HEK293 (cell line): ENCODE data around the gene HYOU1.

ENCODE experiments used
- KLF16 ChIP-seq: fragments of 450-650 bp; formaldehyde crosslinking; IDR thresholded peaks from 2 replicates; pipeline ENCODE4 v1.5.1; 2017; ENCODE audit warnings: missing biosample characterization, missing genetic modification characterization
- KLF8 ChIP-seq: fragments of 450-650 bp; formaldehyde crosslinking; IDR thresholded peaks from 2 replicates; pipeline ENCODE4 v1.5.1; 2016; ENCODE audit warnings: missing biosample characterization, missing genetic modification characterization
- ZNF274 ChIP-seq, 2 experiments: fragments of 200-500 bp in 1 of 2; fragments of 450-650 bp in 1 of 2; sonication (Bioruptor generic) in 1 of 2; formaldehyde crosslinking in 1 of 2; IDR thresholded peaks; 2 replicates each; pipeline versions ENCODE4 v1.5.1 to v1.6.1; 2014 to 2016; ENCODE audit warnings: borderline replicate concordance in 1 of 2, inconsistent platforms in 1 of 2, low read length in 1 of 2, missing biosample characterization in 1 of 2, missing genetic modification characterization in 1 of 2
- ZNF433 ChIP-seq: fragments of 450-650 bp; formaldehyde crosslinking; IDR thresholded peaks from 2 replicates; pipeline ENCODE4 v1.5.1; 2016; ENCODE audit warnings: missing biosample characterization, missing genetic modification characterization, low read depth
- ZNF670 ChIP-seq: fragments of 450-650 bp; formaldehyde crosslinking; IDR thresholded peaks from 2 replicates; pipeline ENCODE4 v1.5.1; 2016; ENCODE audit warnings: missing biosample characterization, missing genetic modification characterization, low read depth
- ZNF707 ChIP-seq: fragments of 450-650 bp; formaldehyde crosslinking; IDR thresholded peaks from 2 replicates; pipeline ENCODE4 v1.5.1; 2016; ENCODE audit warnings: missing biosample characterization, missing genetic modification characterization
- ZNF76 ChIP-seq: fragments of 450-650 bp; formaldehyde crosslinking; IDR thresholded peaks from 2 replicates; pipeline ENCODE4; 2016; ENCODE audit warnings: low read depth, missing biosample characterization, missing genetic modification characterization, borderline replicate concordance
- TF ChIP-seq, protein P1 (sequence below): fragments of 450-650 bp; formaldehyde crosslinking; IDR thresholded peaks from 2 replicates; pipeline ENCODE4 v1.5.1; 2016; ENCODE audit warnings: missing biosample characterization, missing genetic modification characterization
- TF ChIP-seq, protein P2 (sequence below): fragments of 450-650 bp; formaldehyde crosslinking; IDR thresholded peaks from 2 replicates; pipeline ENCODE4 v1.5.1; 2016; ENCODE audit warnings: missing biosample characterization, missing genetic modification characterization
- TF ChIP-seq, protein P3 (sequence below): fragments of 450-650 bp; formaldehyde crosslinking; IDR thresholded peaks from 2 replicates; pipeline ENCODE4 v1.5.1; 2016; ENCODE audit warnings: missing biosample characterization, missing genetic modification characterization
- TF ChIP-seq, protein P4 (sequence below): IDR thresholded peaks from 2 replicates; pipeline ENCODE4 v1.6.1; 2011; ENCODE audit warnings: mild to moderate bottlenecking, low read depth, low read length, borderline replicate concordance
- TF ChIP-seq, protein P5 (sequence below): fragments of 450-650 bp; formaldehyde crosslinking; IDR thresholded peaks from 2 replicates; pipeline ENCODE4 v1.5.1; 2016; ENCODE audit warnings: missing biosample characterization, missing genetic modification characterization
- TF ChIP-seq, protein P6 (sequence below): fragments of 450-650 bp; IDR thresholded peaks from 2 replicates; pipeline ENCODE4 v1.5.1; 2018; ENCODE audit warnings: missing biosample characterization, mild to moderate bottlenecking, missing genetic modification characterization

DNA sequence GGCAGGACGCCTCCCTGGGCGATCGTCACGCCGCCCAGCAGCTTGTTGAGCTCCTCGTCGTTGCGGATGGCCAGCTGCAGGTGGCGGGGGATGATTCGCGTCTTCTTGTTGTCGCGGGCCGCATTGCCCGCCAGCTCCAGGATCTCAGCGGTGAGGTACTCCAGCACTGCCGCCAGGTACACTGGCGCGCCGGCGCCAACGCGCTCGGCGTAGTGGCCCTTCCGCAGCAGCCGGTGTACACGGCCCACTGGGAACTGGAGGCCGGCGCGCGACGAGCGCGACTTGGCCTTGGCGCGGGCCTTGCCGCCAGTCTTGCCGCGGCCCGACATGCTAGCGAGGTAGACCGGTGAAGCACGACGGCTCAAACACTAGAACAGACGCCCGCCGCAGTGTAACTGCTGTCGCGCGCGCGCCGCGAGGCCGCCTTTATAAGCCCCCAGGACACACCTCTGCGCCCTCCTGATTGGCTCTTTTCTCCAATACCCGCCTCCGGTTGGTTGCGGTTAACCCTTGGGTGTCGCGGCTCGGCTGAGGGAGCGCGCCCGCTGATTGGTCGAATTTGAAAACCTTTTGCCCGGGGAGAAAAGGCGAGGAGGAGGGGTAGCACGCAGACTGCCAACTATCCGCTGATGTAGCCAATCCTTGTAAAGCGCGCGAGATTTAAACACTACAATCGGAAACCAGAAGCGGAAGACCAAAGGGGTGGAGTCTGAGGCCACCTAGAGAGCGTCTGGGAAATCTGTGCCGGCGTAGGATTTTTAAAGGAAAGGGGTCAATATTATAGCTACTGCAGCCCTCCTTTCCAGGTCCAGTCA lies 38.3 kb upstream of the HYOU1 start:
- TF ChIP-seq, protein P1, sequence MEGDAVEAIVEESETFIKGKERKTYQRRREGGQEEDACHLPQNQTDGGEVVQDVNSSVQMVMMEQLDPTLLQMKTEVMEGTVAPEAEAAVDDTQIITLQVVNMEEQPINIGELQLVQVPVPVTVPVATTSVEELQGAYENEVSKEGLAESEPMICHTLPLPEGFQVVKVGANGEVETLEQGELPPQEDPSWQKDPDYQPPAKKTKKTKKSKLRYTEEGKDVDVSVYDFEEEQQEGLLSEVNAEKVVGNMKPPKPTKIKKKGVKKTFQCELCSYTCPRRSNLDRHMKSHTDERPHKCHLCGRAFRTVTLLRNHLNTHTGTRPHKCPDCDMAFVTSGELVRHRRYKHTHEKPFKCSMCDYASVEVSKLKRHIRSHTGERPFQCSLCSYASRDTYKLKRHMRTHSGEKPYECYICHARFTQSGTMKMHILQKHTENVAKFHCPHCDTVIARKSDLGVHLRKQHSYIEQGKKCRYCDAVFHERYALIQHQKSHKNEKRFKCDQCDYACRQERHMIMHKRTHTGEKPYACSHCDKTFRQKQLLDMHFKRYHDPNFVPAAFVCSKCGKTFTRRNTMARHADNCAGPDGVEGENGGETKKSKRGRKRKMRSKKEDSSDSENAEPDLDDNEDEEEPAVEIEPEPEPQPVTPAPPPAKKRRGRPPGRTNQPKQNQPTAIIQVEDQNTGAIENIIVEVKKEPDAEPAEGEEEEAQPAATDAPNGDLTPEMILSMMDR (tag by site-specific recombination), result peak; percentile 59
- TF ChIP-seq ZNF670 (no peak), ZNF707 (tag by site-specific recombination) (no peak), ZNF274 (IDR thresholded peaks at IDR 0.05; ENCODE audit: low read length) (no peak), ZNF274 (tag by site-specific recombination; IDR thresholded peaks at IDR 0.05; ENCODE audit: borderline replicate concordance) (no peak), ZNF433 (no peak), KLF8 (tag by site-specific recombination) (0 out of 2 replicates have a peak, but pooled peaks have one; percentile 31), ZNF76 (tag by site-specific recombination) (peak; percentile 43; the same call in 1 of the 2 replicates), KLF16 (tag by site-specific recombination) (peak; percentile 79)
- TF ChIP-seq, protein P2, sequence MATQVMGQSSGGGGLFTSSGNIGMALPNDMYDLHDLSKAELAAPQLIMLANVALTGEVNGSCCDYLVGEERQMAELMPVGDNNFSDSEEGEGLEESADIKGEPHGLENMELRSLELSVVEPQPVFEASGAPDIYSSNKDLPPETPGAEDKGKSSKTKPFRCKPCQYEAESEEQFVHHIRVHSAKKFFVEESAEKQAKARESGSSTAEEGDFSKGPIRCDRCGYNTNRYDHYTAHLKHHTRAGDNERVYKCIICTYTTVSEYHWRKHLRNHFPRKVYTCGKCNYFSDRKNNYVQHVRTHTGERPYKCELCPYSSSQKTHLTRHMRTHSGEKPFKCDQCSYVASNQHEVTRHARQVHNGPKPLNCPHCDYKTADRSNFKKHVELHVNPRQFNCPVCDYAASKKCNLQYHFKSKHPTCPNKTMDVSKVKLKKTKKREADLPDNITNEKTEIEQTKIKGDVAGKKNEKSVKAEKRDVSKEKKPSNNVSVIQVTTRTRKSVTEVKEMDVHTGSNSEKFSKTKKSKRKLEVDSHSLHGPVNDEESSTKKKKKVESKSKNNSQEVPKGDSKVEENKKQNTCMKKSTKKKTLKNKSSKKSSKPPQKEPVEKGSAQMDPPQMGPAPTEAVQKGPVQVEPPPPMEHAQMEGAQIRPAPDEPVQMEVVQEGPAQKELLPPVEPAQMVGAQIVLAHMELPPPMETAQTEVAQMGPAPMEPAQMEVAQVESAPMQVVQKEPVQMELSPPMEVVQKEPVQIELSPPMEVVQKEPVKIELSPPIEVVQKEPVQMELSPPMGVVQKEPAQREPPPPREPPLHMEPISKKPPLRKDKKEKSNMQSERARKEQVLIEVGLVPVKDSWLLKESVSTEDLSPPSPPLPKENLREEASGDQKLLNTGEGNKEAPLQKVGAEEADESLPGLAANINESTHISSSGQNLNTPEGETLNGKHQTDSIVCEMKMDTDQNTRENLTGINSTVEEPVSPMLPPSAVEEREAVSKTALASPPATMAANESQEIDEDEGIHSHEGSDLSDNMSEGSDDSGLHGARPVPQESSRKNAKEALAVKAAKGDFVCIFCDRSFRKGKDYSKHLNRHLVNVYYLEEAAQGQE, result no peak; the same call in 1 of the 2 replicates
- TF ChIP-seq, protein P3, sequence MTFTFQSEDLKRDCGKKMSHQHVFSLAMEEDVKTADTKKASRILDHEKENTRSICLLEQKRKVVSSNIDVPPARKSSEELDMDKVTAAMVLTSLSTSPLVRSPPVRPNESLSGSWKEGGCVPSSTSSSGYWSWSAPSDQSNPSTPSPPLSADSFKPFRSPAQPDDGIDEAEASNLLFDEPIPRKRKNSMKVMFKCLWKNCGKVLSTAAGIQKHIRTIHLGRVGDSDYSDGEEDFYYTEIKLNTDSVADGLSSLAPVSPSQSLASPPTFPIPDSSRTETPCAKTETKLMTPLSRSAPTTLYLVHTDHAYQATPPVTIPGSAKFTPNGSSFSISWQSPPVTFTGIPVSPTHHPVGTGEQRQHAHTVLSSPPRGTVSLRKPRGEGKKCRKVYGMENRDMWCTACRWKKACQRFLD (tag by site-specific recombination), result no peak
- TF ChIP-seq, protein P4, sequence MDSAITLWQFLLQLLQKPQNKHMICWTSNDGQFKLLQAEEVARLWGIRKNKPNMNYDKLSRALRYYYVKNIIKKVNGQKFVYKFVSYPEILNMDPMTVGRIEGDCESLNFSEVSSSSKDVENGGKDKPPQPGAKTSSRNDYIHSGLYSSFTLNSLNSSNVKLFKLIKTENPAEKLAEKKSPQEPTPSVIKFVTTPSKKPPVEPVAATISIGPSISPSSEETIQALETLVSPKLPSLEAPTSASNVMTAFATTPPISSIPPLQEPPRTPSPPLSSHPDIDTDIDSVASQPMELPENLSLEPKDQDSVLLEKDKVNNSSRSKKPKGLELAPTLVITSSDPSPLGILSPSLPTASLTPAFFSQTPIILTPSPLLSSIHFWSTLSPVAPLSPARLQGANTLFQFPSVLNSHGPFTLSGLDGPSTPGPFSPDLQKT, result no peak
- TF ChIP-seq, protein P5, sequence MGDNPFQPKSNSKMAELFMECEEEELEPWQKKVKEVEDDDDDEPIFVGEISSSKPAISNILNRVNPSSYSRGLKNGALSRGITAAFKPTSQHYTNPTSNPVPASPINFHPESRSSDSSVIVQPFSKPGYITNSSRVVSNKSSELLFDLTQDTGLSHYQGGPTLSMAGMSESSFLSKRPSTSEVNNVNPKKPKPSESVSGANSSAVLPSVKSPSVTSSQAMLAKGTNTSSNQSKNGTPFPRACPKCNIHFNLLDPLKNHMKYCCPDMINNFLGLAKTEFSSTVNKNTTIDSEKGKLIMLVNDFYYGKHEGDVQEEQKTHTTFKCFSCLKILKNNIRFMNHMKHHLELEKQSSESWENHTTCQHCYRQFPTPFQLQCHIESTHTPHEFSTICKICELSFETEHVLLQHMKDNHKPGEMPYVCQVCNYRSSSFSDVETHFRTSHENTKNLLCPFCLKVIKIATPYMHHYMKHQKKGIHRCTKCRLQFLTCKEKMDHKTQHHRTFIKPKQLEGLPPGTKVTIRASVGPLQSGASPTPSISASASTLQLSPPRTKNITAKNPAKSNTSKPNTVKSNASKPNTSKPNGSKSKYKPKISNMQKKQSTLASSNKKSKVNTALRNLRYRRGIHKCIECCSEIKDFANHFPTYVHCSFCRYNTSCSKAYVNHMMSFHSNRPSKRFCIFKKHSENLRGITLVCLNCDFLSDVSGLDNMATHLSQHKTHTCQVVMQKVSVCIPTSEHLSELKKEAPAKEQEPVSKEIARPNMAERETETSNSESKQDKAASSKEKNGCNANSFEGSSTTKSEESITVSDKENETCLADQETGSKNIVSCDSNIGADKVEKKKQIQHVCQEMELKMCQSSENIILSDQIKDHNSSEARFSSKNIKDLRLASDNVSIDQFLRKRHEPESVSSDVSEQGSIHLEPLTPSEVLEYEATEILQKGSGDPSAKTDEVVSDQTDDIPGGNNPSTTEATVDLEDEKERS (tag by site-specific recombination), result no peak
- TF ChIP-seq, protein P6, sequence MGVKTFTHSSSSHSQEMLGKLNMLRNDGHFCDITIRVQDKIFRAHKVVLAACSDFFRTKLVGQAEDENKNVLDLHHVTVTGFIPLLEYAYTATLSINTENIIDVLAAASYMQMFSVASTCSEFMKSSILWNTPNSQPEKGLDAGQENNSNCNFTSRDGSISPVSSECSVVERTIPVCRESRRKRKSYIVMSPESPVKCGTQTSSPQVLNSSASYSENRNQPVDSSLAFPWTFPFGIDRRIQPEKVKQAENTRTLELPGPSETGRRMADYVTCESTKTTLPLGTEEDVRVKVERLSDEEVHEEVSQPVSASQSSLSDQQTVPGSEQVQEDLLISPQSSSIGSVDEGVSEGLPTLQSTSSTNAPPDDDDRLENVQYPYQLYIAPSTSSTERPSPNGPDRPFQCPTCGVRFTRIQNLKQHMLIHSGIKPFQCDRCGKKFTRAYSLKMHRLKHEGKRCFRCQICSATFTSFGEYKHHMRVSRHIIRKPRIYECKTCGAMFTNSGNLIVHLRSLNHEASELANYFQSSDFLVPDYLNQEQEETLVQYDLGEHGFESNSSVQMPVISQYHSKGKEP (tag by site-specific recombination), result no peak
